T-helper 2 cell treated with Interferon-gamma antibody and Interleukin-4, amounts not matched to agents 100 ng/mL and 5 ng/mL, for 36 hours (primary cell): ENCODE data around the gene PRKAR1A. TPM values are rescaled to one million over a fixed set of nuclear protein-coding genes. Genes with fewer than 3 reads are reported as not detected.
"Not testable (repeated sequence)": the region's sequence is repeated elsewhere in the genome, so short reads cannot be mapped to it uniquely, and the experiment has no call there.

Experiments used
- intact Hi-C: fragments of 100-400 bp; cut with micrococcal nuclease; formaldehyde crosslinking; loops from one replicate; pipeline ENCODE4 v1.15.1; 2023
- total RNA-seq: library from RNA; stranded (reverse); gene quantifications from 2 replicates; pipeline ENCODE4 v1.2.3, GENCODE V29; 2022

Gene PRKAR1A
- total RNA-seq, result 187 and 190 TPM in 2 replicates

- intact Hi-C loops, result loop anchor here (1.0 to 10.0 kb wide), 8 partner anchors 14 to 1148 kb away; partner anchors contain the start of genes ABCA5, AMZ2, NOL11 and PSMD12
These were observed at the start of gene PRKAR1A for GRCh38 chr17:68512247-68512959. PRKAR1A (plus strand) TSS chr17:68512430; CDS start chr17:68515400, 2,970 bp downstream.

GRCh38 chr17:68463211-68464019 is 48.8 kb upstream of the PRKAR1A start:
- intact Hi-C loops, result loop anchor here (1.0 to 10.0 kb wide), 10 partner anchors 25 to 636 kb away; partner anchors contain the start of gene BPTF

- intact Hi-C loops, result loop anchor here (2.0 to 10.0 kb wide), 2 partner anchors 40 to 504 kb away; no protein-coding TSS in a partner anchor
These were observed 43.9 kb upstream of the PRKAR1A start for GRCh38 chr17:68468334-68468733.

- intact Hi-C loops, result loop anchor here (2.0 to 10.0 kb wide), 2 partner anchors 40 to 504 kb away; no protein-coding TSS in a partner anchor
These were observed 43.4 kb upstream of the PRKAR1A start for GRCh38 chr17:68468788-68469187.

DNA sequence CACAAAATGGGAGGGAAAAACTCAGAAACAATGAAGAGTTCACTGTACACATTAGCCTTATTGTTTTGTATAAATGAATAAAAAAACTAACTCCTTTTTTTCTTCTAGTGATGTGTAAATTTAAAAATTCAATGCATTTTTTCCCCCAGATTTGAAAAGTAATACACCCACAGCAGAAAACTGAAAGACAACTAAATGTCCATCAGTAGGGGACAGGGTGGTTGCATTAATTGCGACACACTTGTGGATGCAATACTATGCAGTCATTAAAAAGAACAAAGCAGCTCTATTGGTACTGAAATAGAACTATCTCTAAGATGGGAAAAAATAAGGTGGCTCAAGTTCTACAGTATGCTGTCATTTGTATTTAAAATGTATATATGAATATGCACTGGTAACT is 41.3 kb upstream of the PRKAR1A start:
- intact Hi-C loops, result no loop called here

- intact Hi-C loops, result no loop called here
These were observed 31.3 kb upstream of the PRKAR1A start for GRCh38 chr17:68480885-68481284.

GRCh38 chr17:68482576-68483041 is 29.6 kb upstream of the PRKAR1A start:
- intact Hi-C loops, result no loop called here

DNA sequence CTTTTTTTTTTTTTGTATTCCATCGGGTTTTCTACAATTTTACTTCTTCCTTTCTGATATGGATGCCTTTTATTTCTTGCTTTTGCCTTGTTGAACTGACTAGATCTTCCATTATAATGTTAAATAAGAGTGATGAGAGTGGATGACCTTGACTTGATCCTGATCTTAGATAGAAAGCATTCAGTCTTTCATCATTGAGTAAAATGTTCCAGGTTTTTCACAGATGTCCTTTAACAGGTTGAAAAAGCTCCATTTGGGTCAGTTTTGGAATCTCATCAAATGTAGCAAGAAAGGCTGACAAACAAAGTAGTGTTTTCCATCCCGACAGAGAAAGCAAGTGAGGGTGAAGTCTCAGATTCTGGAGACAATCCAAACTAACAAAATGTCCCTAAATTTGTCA is 27.8 kb upstream of the PRKAR1A start:
- intact Hi-C loops, result no loop called here

DNA sequence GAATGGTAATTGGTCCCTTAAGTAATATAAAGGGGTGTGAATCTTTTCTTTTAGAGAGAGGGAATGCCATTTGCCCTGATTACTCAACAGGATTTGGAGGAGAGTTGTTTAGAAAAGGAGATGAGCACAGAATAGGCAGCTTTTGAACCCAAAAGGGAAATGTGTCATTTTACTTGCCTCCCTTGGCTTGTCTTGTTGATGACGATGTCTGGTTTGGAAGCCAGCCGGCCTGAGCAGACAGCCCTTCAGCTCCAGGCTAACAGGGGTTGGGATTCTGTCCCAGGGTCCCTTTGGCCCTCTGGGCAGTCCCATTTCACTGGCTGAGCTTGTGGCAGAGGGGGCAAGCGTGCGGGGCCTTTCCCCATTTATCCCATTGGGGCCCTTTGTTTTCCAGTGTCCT is 22.3 kb upstream of the PRKAR1A start:
- intact Hi-C loops, result loop anchor here (2.0 kb wide), 1 partner anchor 27 kb away; no protein-coding TSS in a partner anchor

GRCh38 chr17:68491381-68492231 is 20.6 kb upstream of the PRKAR1A start:
- intact Hi-C loops, result no loop called here

- intact Hi-C loops, result not testable (repeated sequence)
These were observed 19.7 kb upstream of the PRKAR1A start for GRCh38 chr17:68492394-68493054.

DNA sequence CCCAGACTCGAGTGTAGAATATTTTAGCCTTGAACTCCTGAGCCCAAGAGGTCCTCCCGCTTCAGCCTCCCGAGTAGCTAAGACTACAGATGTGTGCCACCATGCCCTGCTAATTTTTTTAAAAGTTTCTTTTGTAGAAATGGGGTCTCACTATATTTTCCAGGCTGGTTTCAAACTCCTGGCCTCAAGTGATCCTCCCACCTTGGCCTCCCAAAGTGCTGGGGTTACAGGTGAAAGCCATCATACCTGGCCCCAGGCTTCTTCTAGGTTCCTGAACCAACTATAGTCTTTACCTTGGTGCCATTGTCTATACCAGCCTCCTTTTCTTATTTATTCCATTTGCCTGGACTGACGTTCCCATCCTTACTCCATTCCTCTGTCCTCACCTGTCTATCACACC is 17.1 kb upstream of the PRKAR1A start:
- intact Hi-C loops, result no loop called here

GRCh38 chr17:68497885-68498319 is 14.3 kb upstream of the PRKAR1A start:
- intact Hi-C loops, result loop anchor here (1.0 kb wide), 1 partner anchor 14 kb away; the partner anchor contains the start of gene PRKAR1A

- intact Hi-C loops, result loop anchor here (1.0 kb wide), 1 partner anchor 14 kb away; the partner anchor contains the start of gene PRKAR1A
These were observed 13.5 kb upstream of the PRKAR1A start for GRCh38 chr17:68498479-68499326.

DNA sequence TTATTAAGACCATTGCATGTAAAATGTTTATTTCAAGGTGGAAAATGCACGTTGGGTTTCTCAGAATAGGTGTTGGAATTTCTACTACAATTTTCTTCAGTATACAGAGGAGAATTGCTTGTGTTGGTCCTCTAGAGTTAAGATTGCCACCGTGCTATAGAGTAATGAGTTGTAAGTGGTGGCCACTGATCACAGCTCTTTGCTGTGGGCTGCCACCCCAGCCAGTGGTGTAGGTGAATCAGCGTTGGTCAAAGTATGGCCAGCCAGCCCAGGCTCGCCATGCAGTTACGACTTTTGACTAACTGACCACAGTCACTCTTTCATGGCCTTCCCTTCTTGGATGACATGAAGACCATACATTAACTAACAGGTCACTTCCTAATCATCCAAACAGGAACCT is 12.6 kb upstream of the PRKAR1A start:
- intact Hi-C loops, result no loop called here

GRCh38 chr17:68501074-68501473 is 11.2 kb upstream of the PRKAR1A start:
- intact Hi-C loops, result no loop called here

- intact Hi-C loops, result no loop called here
These were observed 6.3 kb upstream of the PRKAR1A start for GRCh38 chr17:68505951-68506350.

- intact Hi-C loops, result no loop called here
These were observed 4.7 kb upstream of the PRKAR1A start for GRCh38 chr17:68507576-68507975.
